K562 (cell line): Measurements from ENCODE around the gene ZNRD2. TPM values are rescaled to one million over a fixed set of nuclear protein-coding genes. Genes with fewer than 3 reads are reported as not detected.

ENCODE experiments used
- AFF1 ChIP-seq, 2 experiments: fragments of 450-650 bp; IDR thresholded peaks; 2 replicates each; pipeline ENCODE4 v1.6.1; 2018; ENCODE audit warnings: mild to moderate bottlenecking in 2 of 2, low read depth in 1 of 2; ENCODE audit not compliant: partially characterized antibody in 2 of 2
- ARID3B ChIP-seq: fragments of 250-450 bp; sonication (Bioruptor Pico); IDR thresholded peaks from 2 replicates; pipeline ENCODE4 v1.4.0; 2020; ENCODE audit warnings: borderline replicate concordance
- ATF4 ChIP-seq: fragments of 450-650 bp; formaldehyde crosslinking; IDR thresholded peaks from 2 replicates; pipeline ENCODE4 v1.4.0; 2022; ENCODE audit warnings: mild to moderate bottlenecking, moderate library complexity
- CHD1 ChIP-seq: fragments of 200-600 bp; sonication (generic); IDR thresholded peaks from one replicate; pipeline ENCODE4 v1.6.1; 2012; ENCODE audit warnings: mild to moderate bottlenecking, moderate library complexity, low read length, inconsistent platforms
- IRF1 ChIP-seq: sonication (generic); formaldehyde crosslinking; IDR thresholded peaks from 2 replicates; pipeline ENCODE4 v1.8.0; 2022; ENCODE audit warnings: missing genetic modification reagents, mild to moderate bottlenecking, borderline replicate concordance
- KDM4B ChIP-seq, 2 experiments: fragments of 450-650 bp in 1 of 2; sonication (generic) in 1 of 2; IDR thresholded peaks; 2 replicates each; pipeline ENCODE4 v1.6.1; 2016 to 2017; ENCODE audit warnings: borderline replicate concordance in 2 of 2, antibody characterized with exemption in 1 of 2, low read depth in 1 of 2, mild to moderate bottlenecking in 1 of 2
- TAF1 ChIP-seq: IDR thresholded peaks from 2 replicates; pipeline ENCODE4 v1.6.1; 2011; ENCODE audit warnings: mild to moderate bottlenecking, low read length, moderate library complexity; ENCODE audit not compliant: insufficient read depth, control insufficient read depth, severe bottlenecking; ENCODE audit errors: extremely low read depth
- polyA plus RNA-seq, 8 experiments: library from polyadenylated mRNA; depleted of rRNA in 4 of 8; stranded (reverse) in 5 of 8; unstranded in 3 of 8; fragments of >200 nt; fragmentation: Nextera tagmentation in 2 of 8; fragmentation: Illumina TruSeq in 1 of 8; extraction: Ambion mirVana in 2 of 8; extraction: Trizol in 1 of 8; gene quantifications; 2 replicates each; pipeline versions ENCODE4 v1.2.1 to v1.2.3, GENCODE V29; 2011 to 2014; ENCODE audit warnings: inconsistent platforms in 1 of 8, missing spikeins in 1 of 8
- total RNA-seq, 7 experiments: library from RNA; depleted of rRNA in 6 of 7; stranded (reverse); fragments of >200 nt in 6 of 7; fragmentation: Illumina TruSeq in 2 of 7; extraction: Trizol in 2 of 7; gene quantifications; 2 replicates each; pipeline versions ENCODE4 v1.2.1 to v1.2.3, GENCODE V29; 2011 to 2021; ENCODE audit warnings: low replicate concordance in 1 of 7
- TF ChIP-seq, protein P1 (sequence below): IDR thresholded peaks from 2 replicates; pipeline ENCODE4 v1.6.1; 2011; ENCODE audit not compliant: insufficient read length; ENCODE audit errors: extremely low read depth
- TF ChIP-seq, protein P2 (sequence below): fragments of 250-450 bp; sonication (Bioruptor Pico); IDR thresholded peaks from 2 replicates; pipeline ENCODE4 v1.6.1; 2021; ENCODE audit warnings: mild to moderate bottlenecking

Gene ZNRD2
- total and polyA plus RNA-seq, 9 of the 15 experiments (the other 6 are each of a cell fraction or from before 2014, with no cell fraction given), result 13.4 to 129 (median 60.4) TPM

DNA sequence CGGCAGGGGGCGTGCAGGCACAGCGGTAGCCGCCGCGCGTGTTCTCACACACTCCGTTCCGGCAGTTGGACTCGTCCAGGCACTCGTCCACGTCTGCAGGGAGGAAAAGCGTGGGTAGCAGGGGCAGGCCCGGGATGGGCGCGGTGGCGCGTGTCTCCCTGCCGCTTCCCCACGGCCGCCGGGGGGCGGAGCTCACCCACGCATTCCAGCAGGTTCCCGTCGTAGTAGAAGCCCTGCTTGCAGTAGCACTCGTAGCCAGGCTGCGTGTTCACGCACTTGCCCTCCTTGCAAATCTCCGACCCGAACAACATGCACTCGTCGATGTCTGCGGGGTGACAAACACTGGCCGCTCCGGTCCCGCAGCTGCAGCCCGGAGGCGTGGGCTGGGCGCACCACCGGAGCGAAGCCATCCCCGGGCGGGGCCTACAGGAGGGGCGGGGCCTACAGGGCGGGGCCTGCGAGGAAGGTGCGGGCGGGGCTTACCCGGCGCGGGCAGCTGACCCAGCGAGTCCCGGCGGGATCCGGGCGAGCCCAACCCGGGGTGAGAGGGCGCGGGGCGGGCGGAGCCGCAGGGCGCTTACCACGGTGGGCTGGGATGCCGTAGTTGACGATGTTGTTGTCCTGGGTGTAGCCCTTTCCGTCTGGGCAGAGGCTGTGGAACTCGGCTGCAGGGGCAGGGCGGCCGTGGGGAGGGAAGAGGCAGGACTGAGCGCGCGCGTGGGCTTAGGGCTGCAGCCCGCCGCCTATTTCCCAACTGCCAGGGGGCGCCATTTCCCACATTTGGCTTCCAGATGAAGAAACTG lies 29.8 kb upstream of the ZNRD2 start (continued):
- no peak for TF ChIP-seq IRF1
- TF ChIP-seq AFF1 (IDR thresholded peaks at IDR 0.05; ENCODE audit: low read depth in 1 of 2, partially characterized antibody in 2 of 2), result no peak
- TF ChIP-seq ARID3B (CRISPR knock-in tag), result no peak
- TF ChIP-seq, protein P1, sequence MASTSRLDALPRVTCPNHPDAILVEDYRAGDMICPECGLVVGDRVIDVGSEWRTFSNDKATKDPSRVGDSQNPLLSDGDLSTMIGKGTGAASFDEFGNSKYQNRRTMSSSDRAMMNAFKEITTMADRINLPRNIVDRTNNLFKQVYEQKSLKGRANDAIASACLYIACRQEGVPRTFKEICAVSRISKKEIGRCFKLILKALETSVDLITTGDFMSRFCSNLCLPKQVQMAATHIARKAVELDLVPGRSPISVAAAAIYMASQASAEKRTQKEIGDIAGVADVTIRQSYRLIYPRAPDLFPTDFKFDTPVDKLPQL, result no peak
- TF ChIP-seq CHD1, result peak; percentile 58
- peak; percentile 36 for TF ChIP-seq TAF1
- no peak; a peak in 1 of 4 replicates for TF ChIP-seq KDM4B (IDR thresholded peaks at IDR 0.05; ENCODE audit: borderline replicate concordance in 2 of 2, low read depth in 1 of 2)
- TF ChIP-seq, protein P2, sequence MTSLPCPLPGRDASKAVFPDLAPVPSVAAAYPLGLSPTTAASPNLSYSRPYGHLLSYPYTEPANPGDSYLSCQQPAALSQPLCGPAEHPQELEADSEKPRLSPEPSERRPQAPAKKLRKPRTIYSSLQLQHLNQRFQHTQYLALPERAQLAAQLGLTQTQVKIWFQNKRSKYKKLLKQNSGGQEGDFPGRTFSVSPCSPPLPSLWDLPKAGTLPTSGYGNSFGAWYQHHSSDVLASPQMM (CRISPR knock-in tag), result no peak
- no peak for TF ChIP-seq ATF4
